HG03575 (cell line): ENCODE results near the gene ACADM.
"Not testable (repeated sequence)": the region's sequence is repeated elsewhere in the genome, so short reads cannot be mapped to it uniquely, and the experiment has no call there.

ENCODE experiments used
- ATAC-seq: cut with Tn5 transposase; IDR thresholded peaks from one replicate; pipeline ENCODE4 v1.9.1; 2021; ENCODE audit not compliant: unreplicated experiment, insufficient number of reproducible peaks, low FRiP score; ENCODE audit errors: extremely low read depth

ACADM gene

GRCh38 chr1:75731881-75732280, 7.4 kb downstream of the ACADM start:
- ATAC-seq, result no peak

GRCh38 chr1:75732703-75733102, 8.2 kb downstream of the ACADM start:
- no peak for ATAC-seq

DNA sequence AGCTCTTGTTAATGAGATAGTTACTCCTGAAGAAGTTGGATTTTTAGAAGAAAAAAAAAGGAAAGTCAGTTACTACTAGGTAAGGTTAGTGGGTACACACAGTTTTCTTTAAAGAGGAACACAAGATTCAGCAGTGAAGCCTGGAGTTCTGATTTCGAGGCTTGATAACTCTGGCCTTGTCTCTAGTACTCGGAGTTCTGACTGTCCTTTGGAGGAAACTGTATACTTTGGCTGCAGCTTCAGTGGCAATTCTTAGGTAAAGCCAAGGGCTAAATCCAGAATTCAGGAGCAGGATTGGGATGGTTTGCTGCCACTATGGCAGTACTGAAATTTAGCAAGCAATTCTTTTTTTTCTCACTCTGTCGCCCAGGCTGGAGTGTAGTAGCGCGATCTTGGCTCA, 9.2 kb downstream of the ACADM start:
- no peak for ATAC-seq

DNA sequence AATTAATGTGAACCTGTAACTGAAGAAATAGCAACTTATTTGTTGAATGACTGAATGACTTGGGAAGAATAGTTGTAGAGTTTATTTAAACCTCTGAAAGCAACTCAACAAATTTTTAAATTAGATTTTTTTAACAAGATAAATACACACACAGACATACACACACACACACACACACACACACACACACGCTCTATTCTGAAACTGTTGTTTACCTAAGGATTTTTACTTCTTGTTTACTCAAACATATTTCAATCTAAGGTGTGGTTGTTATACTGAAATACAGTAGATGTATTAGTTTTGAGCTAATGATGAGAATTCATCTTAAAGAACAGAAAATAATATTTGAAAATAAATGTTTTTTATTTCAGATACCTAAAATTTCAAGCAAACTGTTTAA, 11.5 kb downstream of the ACADM start:
- ATAC-seq, result no peak

DNA sequence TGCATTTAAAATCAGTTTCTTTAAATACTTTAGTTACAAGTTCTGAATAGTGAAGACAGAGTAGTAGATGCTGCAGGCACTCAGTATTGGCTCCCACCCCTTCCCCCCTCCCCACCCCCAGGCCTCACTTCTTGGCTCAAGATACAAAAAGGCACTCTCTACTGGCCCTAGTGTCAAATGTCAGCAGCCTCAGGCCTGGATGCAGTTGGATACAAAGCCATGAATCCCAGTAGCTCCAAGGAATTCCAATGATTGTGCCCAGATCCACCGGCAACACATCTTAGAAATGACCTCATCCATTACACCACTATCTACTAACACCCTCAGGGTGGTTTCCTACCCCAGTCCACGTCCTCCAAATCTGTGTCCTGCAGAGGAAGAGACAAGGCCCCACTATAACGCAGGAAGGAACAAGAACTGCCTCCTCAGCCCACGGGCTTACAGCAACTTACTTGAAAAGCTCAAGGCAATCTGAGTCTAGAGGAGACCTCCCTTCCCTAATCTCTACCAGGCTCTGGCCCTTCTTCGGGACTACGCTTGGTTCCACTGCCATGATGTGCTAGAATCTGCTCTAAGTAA, 17.6 kb downstream of the ACADM start:
- ATAC-seq, result no peak

GRCh38 chr1:75745276-75745675, 20.8 kb downstream of the ACADM start:
- peak; percentile 90 for ATAC-seq

GRCh38 chr1:75757210-75757609, 32.7 kb downstream of the ACADM start:
- ATAC-seq, result not testable (repeated sequence)

DNA sequence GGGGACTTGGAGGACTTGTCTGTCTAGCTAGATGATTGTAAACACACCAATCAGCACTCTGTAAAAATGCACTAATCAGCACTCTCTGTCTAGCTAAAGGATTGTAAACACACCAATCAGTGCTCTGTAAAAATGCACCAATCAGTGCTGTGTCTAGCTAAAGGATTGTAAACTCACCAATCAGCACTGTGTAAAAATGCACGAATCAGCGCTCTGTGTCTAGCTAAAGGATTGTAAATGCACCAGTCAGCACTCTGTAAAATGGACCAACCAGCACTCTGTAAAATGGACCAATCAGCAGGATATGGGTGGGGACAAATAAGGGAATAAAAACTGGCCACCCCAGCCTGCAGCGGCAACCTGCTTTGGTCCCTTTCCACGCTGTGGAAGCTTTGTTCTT, 34.0 kb downstream of the ACADM start:
- ATAC-seq, result not testable (repeated sequence)

DNA sequence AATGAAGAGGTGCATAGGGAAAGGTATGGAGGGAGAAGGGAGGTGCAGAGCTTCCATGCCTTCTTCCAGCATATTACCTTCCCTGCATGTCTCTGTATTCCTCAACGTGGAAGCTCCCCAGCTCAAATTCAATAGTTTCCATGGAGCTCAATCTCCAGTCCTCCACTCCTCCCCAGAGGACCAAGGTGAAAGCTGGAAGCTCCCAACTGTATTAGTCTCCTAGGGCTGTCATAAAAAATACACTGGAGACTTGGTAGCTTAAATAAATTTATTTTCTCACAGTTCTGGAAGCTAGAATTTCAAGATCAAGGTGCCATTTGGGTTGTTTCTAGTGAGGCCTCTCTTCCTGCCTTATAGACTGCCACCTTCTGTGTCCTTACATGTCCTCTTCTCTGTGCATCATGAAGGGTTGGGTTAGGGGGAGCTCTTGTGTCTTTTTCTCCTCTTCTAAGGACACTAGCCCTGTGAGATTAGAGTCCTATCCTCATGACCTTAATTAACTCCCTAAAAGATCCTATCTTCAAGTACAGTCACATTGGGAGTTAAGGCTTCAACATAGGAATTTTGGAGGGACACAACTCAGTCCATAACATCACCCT, 39.6 kb downstream of the ACADM start:
- ATAC-seq, result no peak

DNA sequence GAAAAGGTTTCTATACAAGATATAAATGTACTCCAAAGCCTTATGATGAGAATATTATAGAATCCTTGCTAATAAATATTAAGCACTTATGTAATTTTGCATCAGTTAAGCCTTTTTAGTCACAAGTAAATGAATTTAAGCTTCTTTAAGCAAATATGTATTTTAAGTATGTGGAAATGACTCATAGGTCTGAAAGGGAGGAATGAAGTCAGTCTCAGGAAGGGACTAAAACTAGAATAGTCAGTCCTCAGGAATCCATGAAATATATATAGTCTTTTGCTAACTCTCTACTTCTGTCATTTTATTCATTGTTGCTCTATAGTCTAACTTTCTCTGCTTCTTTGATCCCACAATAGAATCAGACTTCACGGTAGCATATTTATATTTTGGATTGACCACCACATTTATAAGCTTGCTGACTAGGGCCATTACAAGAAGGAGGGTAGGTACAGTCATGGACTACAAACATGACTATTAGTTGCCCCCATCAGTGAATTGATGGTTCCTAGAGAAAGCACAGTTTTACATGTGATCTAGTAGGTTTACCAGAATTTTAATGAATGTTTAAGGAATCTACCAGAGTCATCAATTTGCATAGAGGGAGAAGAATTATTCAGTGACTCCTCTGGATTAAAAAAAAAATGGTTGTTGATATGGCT, 41.3 kb downstream of the ACADM start:
- ATAC-seq, result no peak

- ATAC-seq, result no peak
These were observed 43.5 kb downstream of the ACADM start for GRCh38 chr1:75768016-75768415.

DNA sequence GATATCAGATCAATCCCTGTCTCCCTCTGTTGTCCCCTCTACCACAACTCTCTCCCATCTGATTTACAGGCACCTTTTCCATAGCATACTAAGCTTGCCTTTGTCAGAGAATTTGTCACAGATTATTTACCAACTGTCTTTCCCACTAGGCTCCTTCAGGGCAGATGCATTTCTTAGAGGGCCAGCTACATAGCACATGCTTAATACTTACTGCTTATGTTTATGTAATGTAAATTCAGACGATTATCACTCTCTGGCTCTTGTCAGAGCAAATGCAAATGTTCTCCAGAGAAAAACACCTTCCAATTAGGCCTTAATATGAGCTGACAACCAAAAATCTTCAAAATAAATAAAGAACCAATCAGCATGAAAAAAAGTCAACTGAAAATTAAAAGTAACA, 46.3 kb downstream of the ACADM start:
- no peak for ATAC-seq

GRCh38 chr1:75771978-75772377, 47.5 kb downstream of the ACADM start:
- ATAC-seq, result no peak

DNA sequence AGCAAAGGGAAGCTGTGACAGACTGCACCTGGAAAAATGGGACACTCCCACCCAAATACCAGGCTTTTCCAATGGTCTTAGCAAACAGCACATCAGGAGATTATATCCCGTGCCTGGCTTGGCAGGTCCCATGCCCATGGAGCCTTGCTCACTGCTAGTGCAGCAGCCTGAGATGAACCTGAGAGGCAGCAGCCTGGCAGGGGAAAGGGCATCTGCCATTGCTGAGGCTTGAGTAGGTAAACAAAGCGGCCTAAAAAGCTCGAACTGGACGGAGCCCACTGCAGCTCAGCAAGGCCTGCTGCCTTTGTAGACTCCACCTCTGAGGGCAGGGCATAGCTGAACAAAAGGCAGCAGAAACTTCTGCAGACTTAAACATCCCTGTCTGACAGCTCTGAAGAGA, 53.3 kb downstream of the ACADM start:
- not testable (repeated sequence) for ATAC-seq

- ATAC-seq, result not testable (repeated sequence)
These were observed 54.2 kb downstream of the ACADM start for GRCh38 chr1:75778694-75779093.

DNA sequence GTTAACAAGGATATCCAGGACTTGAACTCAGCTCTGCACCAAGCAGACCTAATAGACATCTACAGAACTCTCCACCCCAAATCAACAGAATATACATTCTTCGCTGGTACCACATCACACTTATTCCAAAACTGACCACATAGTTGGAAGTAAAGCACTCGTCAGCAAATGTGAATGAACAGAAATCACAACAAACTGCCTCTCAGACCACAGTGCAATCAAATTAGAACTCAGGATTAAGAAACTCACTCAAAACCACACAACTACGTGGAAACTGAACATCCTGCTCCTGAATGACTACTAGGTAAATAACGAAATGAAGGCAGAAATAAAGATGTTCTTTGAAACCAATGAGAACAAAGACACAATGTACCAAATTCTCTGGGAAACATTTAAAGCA, 55.7 kb downstream of the ACADM start:
- not testable (repeated sequence) for ATAC-seq

- not testable (repeated sequence) for ATAC-seq
These were observed 59.4 kb downstream of the ACADM start for GRCh38 chr1:75783920-75784319.

DNA sequence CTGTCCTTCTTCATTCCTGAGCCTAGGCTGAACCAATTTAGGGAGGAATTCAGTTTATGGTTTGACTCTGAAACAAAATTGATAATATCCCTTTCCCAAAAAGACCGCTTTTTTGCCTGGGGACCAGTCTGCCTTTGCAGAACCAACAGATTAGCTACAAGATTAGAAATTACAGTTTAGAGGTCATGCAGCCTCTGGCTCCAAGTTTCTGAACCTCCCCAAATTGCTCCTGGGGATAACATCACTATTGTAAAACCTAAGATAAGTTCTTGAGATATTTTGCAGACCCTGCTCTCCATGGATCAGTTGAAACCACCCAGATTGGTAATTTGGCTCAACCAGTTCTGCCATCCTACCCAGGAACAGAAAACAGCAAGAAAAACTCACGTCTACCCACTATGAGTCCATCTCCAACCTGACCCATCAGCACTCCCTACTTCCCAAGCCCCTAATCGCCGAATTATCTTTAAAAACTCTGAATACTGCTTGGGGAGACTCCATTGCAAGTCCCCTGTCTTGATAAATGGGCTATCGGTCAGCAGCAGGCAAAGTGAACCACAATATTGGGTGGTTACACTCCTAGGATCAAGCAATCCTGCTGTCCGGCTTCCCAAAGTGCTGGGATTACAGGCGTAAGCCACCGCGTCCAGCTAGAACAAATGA, 60.9 kb downstream of the ACADM start:
- ATAC-seq, result peak; percentile 7

DNA sequence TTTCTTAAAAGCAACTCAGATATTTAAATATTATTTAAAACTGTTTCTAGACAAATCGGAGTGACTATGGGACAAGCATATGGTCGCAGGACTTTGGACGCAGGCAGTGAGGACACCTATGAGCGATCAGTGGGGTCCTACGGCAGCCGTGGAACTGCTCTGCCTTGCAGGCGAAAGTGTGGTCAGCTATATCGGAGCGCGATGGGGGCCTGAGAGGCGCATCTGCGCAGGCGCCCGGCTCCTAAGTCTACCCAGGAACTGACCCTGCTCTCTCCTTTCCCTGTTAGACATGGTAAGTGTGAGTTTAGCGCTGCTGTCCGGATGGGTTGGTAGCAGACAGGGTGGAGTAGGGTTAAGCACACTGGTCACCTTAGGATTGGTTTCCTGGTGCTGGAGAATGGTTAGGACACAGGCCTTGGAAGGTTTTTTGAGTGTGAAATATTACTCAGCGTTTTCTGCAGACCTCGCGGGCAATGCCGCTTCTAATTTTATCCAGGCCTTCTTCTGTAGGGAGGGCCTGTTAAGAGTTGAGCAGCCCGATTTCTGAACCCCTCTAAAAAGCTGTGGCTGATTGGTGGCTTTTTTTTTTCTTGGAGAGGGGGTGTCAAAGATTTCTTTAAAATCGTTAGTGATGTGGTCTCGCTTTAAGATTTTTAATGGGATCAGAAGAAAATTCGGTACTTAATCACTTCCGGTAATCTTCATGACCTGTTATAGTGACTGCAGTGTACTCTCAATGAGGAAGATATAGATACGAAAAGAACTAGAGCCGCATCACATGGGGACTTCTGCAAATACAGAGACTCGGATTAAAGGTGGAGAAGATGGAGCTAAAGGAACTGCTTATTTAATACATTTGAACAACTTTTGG, 61.7 kb downstream of the ACADM start, which contains the start of gene RABGGTB:
Gene RABGGTB, plus strand, starts transcription at position 274 of the 871 bp plus-strand sequence. Its CDS starts 16 bp downstream, at position 290.
- peak; percentile 50 for ATAC-seq
